A673 (cell line): ENCODE data around the gene KATNAL1. TPM values are rescaled to one million over a fixed set of nuclear protein-coding genes. Genes with fewer than 3 reads are reported as not detected.

Experiments
- BruUV-seq: library from RNA; stranded (reverse); fragments of 400-500 nt; replicated peaks from 2 replicates; lab custom pipeline; 2021; lab: Mats Ljungman, UMichigan
- CTCF ChIA-PET: fragments of 300-600 bp; sonication (Branson Sonifier 250); formaldehyde crosslinking; loops from one replicate; lab custom pipeline; 2022; ENCODE audit warnings: antibody characterized with exemption; lab: Charles Lee
- POLR2A ChIA-PET: fragments of 300-600 bp; sonication (Branson Sonifier 250); formaldehyde crosslinking; loops from one replicate; lab custom pipeline; 2022; ENCODE audit warnings: antibody characterized with exemption; ENCODE audit not compliant: low non-redundant PET; lab: Charles Lee
- DNase-seq: peaks from one replicate; pipeline ENCODE4 v3.0.0-alpha.2; 2015; ENCODE audit warnings: low spot score
- H3K27ac ChIP-seq: fragments of 200-600 bp; sonication (generic); 2 replicates; pipeline ENCODE4 v1.5.1; 2016; ENCODE audit warnings: mixed run types, low read depth, mild to moderate bottlenecking, mixed read lengths, antibody characterized with exemption, low read length; ENCODE audit not compliant: poor library complexity, severe bottlenecking
- H3K27me3 ChIP-seq: fragments of 200-600 bp; sonication (generic); replicated peaks from 2 replicates; pipeline ENCODE4 v1.6.1; 2017; ENCODE audit warnings: mixed run types, low read depth, mild to moderate bottlenecking, mixed read lengths, antibody characterized with exemption, low read length; ENCODE audit not compliant: insufficient read depth, poor library complexity
- H3K36me3 ChIP-seq: fragments of 200-600 bp; sonication (generic); 2 replicates; pipeline ENCODE4 v1.6.1; 2016; ENCODE audit warnings: mixed run types, mild to moderate bottlenecking, mixed read lengths, antibody characterized with exemption, low read length; ENCODE audit not compliant: insufficient read depth, poor library complexity, severe bottlenecking
- H3K4me1 ChIP-seq: fragments of 200-600 bp; sonication (generic); 2 replicates; pipeline ENCODE4 v1.6.1; 2017; ENCODE audit warnings: mixed run types, mild to moderate bottlenecking, mixed read lengths, antibody characterized with exemption, low read length; ENCODE audit not compliant: insufficient read depth, poor library complexity, severe bottlenecking
- H3K4me3 ChIP-seq: fragments of 200-600 bp; sonication (generic); 2 replicates; pipeline ENCODE4 v1.5.1; 2016; ENCODE audit warnings: low read depth, mixed run types, mild to moderate bottlenecking, mixed read lengths, low read length; ENCODE audit not compliant: poor library complexity, severe bottlenecking
- H3K9me3 ChIP-seq: fragments of 200-600 bp; sonication (generic); 2 replicates; pipeline ENCODE4 v1.6.1; 2016; ENCODE audit warnings: mixed run types, low read depth, mild to moderate bottlenecking, mixed read lengths, antibody characterized with exemption, low read length; ENCODE audit not compliant: poor library complexity, severe bottlenecking
- EZH2 ChIP-seq: fragments of 200-600 bp; sonication (generic); IDR thresholded peaks from 2 replicates; pipeline ENCODE4 v1.6.1; 2017; ENCODE audit warnings: borderline replicate concordance, low read depth, mild to moderate bottlenecking, mixed read lengths, antibody characterized with exemption, low read length; ENCODE audit not compliant: poor library complexity, severe bottlenecking
- intact Hi-C: fragments of 100-400 bp; cut with micrococcal nuclease; formaldehyde crosslinking; loops from one replicate; pipeline ENCODE4 v1.10.0; 2022; ENCODE audit not compliant: unreplicated experiment
- total RNA-seq: library from RNA; stranded (reverse); gene quantifications from 2 replicates; pipeline ENCODE4 v1.2.3, GENCODE V29; 2021
- TF ChIP-seq, protein P1 (sequence below): fragments of 300-800, 200-600 bp; sonication (generic); conservative IDR thresholded peaks from 2 replicates; pipeline ENCODE4 v1.5.1; 2017; ENCODE audit warnings: low read depth, mild to moderate bottlenecking, antibody characterized with exemption, low read length, moderate library complexity, mixed read lengths

KATNAL1 gene
- total RNA-seq, 1 experiment from 2014 or later = 63.0 TPM

DNA sequence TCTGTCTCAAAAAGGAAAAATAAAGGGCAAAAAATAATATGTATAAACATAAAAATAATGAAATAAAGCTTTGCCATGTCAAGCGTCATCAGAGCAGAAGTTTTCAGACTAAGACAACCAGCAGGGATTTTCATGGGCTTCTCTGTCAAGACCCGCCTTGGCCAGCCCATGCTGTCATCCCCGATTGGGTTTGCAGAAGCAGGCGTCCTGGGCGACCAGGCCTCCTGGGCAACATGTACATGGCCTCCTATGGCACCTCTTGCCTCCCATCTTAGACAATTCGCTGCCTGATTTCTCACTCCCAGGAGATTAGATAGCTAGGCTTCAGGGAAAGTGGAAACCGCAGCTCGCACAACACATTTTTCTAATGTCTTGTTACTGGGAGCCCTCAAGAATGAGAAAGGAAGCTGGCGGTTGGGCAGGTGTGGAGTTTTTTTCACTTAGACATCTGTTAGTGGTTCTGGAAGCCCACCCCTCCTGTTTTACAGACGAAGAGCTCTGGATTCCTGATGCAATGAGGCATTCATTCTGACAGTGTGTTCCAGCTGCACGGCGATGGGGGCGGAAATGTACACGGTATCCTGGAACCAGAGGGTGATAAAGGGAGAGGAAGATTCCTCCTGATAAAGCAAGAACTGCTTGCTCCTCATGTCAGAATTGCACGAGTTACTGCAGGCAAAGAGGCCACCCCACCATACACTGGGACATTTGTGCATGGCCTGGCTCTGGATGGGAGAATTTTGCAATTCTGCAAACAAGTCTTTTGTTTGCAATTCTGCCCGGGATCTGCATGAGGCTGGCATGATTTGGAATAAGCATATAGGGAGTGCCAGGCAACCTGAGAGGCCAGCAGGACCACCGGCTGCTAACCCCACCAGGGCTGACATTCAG, 47.4 kb upstream of the KATNAL1 start:
- Histone ChIP-seq H3K36me3 (no peaks in the 10 kb centered on the region), H3K27ac (no peak overlapping the region), H3K27me3 (no peaks in the 10 kb centered on the region), H3K4me3 (no peak overlapping the region), H3K4me1 (peaks cover 10% of the 10 kb centered on the region), H3K9me3 (peaks cover 13% of the 10 kb centered on the region)
- no TSS peak for BruUV-seq
- no peak for DNase-seq
- ChIA-PET POLR2A (no interaction called here), CTCF (no interaction called here)
- no peak for TF ChIP-seq EZH2
- TF ChIP-seq, protein P1, sequence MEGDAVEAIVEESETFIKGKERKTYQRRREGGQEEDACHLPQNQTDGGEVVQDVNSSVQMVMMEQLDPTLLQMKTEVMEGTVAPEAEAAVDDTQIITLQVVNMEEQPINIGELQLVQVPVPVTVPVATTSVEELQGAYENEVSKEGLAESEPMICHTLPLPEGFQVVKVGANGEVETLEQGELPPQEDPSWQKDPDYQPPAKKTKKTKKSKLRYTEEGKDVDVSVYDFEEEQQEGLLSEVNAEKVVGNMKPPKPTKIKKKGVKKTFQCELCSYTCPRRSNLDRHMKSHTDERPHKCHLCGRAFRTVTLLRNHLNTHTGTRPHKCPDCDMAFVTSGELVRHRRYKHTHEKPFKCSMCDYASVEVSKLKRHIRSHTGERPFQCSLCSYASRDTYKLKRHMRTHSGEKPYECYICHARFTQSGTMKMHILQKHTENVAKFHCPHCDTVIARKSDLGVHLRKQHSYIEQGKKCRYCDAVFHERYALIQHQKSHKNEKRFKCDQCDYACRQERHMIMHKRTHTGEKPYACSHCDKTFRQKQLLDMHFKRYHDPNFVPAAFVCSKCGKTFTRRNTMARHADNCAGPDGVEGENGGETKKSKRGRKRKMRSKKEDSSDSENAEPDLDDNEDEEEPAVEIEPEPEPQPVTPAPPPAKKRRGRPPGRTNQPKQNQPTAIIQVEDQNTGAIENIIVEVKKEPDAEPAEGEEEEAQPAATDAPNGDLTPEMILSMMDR = no peak
- intact Hi-C loops = no loop called here

DNA sequence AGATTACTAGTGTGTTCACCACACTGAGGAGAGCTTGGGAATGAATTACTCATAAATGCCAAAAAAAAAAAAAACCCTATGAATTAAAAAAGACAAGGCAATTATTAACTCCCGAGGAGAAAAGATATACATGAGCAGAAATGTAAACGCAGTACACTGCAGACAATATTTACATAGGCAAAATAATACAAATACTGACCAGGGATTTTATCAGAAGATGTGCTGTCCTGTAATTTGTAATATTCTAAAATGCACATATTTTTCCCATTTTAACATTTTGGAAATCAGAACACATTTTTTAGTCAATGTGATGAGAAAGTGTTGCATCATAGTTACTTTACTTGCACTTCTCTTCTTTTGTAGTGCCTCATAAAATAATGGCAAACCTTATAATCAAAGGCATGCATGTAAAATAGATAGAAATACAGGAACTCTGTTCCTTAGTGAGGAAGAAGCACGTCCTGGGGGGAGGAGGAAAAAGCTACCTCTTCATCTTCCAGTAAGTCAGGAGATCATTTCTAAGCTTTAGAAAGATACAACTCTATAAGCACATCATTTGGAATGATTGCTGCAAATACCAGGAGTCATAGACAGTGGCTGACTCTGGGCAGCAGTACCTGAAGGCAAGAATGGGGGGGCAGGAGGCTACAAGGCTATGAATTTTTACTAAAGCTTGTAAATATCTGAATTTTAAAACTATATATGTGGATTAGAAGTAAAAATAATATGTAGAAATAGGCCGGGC, 46.3 kb upstream of the KATNAL1 start:
- DNase-seq = no peak
- no TSS peak for BruUV-seq
- Histone ChIP-seq H3K27me3 (no peaks in the 10 kb centered on the region), H3K4me1 (peaks cover 10% of the 10 kb centered on the region), H3K4me3 (no peak overlapping the region), H3K27ac (no peak overlapping the region), H3K9me3 (peaks cover 13% of the 10 kb centered on the region), H3K36me3 (no peaks in the 10 kb centered on the region)
- ChIA-PET CTCF (no interaction called here), POLR2A (no interaction called here)
- intact Hi-C loops = no loop called here
- TF ChIP-seq EZH2 = no peak
- TF ChIP-seq, protein P1 = no peak

GRCh38 chr13:30353060-30353459, 45.7 kb upstream of the KATNAL1 start:
- Histone ChIP-seq H3K4me1 (peaks cover 10% of the 10 kb centered on the region), H3K27ac (no peak overlapping the region), H3K27me3 (no peaks in the 10 kb centered on the region), H3K9me3 (peaks cover 13% of the 10 kb centered on the region), H3K36me3 (no peaks in the 10 kb centered on the region), H3K4me3 (no peak overlapping the region)
- TF ChIP-seq, protein P1 = no peak
- TF ChIP-seq EZH2 = no peak
- no peak for DNase-seq
- BruUV-seq = no TSS peak
- intact Hi-C loops = no loop called here
- ChIA-PET POLR2A (no interaction called here), CTCF (no interaction called here)
